ENCODE results near the gene GNGT2. TPM values are rescaled to one million over a fixed set of nuclear protein-coding genes. Genes with fewer than 3 reads are reported as not detected.

Gene GNGT2
- total RNA-seq, 1 experiment from 2014 or later = not detected

DNA sequence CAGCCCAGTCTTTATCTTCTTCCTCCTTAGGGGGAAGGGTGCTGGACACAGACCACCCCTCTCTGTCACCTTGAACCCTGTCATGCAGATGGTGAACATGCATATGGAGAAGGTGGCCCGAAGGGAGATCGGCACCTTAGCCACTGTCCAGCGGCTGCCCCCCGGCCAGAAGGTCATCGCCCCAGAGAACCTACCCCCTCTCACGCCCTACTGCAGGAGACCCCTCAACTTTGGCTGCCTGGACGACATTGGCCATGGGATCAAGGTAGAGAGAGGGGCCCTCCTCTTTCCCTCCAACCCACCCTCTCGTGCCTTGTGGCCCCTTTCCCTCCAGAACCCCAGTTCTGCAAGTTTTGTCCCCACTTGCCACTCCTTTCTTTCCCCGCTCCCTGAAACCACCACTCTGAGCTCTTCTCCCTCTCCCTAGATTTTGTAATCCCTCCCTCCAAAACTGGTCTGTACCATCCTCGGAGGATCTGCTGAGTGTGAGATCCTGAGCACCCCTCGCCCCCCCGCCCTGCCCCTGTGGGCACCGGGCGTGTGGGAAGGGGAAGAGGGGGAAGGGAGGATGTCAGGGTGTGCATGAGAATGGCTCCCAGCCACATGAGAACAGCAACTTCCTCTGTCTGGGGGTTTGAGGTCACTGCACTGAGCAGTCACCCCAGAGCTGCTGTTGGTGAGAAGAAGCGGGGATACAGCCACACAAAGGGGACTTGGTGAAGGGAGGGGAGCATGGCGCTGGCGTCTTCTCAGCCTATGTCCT lies 7.5 kb upstream of the GNGT2 start:
- DNase-seq (ENCODE audit: low read depth, low spot score) (no peak), ATAC-seq (no peak)
- intact Hi-C loops (cut with micrococcal nuclease; ENCODE audit: unreplicated experiment) = no loop called here
- BruUV-seq (replicated peaks) = no TSS peak
- H3K4me1 ChIP-seq (ENCODE audit: control insufficient read depth, insufficient read depth, low read length) = no peaks in the 10 kb centered on the region
- no peaks in the 10 kb centered on the region for H3K9me3 ChIP-seq (ENCODE audit: control insufficient read depth, insufficient read depth, low read depth, low read length)
- in situ Hi-C loops (cut with HindIII; ENCODE audit: low pct_unique_long_range_greater_than_20kb, low sequenced_read_pairs) = no loop called here
- CTCF ChIA-PET = interaction anchor here (0.5 kb wide), 1 partner anchor 124 kb away, joined by 9 read pairs; no protein-coding TSS in a partner anchor
- H3K36me3 ChIP-seq (ENCODE audit: control insufficient read depth, insufficient read depth, low read length) = no peaks in the 10 kb centered on the region
- no peak for TF ChIP-seq SIN3A (IDR thresholded peaks at IDR 0.05; ENCODE audit: borderline replicate concordance, insufficient read depth, low read depth, low read length)
- TF ChIP-seq, protein P1, sequence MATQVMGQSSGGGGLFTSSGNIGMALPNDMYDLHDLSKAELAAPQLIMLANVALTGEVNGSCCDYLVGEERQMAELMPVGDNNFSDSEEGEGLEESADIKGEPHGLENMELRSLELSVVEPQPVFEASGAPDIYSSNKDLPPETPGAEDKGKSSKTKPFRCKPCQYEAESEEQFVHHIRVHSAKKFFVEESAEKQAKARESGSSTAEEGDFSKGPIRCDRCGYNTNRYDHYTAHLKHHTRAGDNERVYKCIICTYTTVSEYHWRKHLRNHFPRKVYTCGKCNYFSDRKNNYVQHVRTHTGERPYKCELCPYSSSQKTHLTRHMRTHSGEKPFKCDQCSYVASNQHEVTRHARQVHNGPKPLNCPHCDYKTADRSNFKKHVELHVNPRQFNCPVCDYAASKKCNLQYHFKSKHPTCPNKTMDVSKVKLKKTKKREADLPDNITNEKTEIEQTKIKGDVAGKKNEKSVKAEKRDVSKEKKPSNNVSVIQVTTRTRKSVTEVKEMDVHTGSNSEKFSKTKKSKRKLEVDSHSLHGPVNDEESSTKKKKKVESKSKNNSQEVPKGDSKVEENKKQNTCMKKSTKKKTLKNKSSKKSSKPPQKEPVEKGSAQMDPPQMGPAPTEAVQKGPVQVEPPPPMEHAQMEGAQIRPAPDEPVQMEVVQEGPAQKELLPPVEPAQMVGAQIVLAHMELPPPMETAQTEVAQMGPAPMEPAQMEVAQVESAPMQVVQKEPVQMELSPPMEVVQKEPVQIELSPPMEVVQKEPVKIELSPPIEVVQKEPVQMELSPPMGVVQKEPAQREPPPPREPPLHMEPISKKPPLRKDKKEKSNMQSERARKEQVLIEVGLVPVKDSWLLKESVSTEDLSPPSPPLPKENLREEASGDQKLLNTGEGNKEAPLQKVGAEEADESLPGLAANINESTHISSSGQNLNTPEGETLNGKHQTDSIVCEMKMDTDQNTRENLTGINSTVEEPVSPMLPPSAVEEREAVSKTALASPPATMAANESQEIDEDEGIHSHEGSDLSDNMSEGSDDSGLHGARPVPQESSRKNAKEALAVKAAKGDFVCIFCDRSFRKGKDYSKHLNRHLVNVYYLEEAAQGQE (IDR thresholded peaks at IDR 0.05; ENCODE audit: insufficient read depth in 1 of 2, low read depth in 2 of 2, low read length in 1 of 2) = no peak
- TF ChIP-seq TCF7L2 (IDR thresholded peaks at IDR 0.05; ENCODE audit: low read depth, low read length) = no peak
- no peak for TF ChIP-seq POLR2AphosphoS5 (IDR thresholded peaks at IDR 0.05; ENCODE audit: low read depth, low read length)
- TF ChIP-seq, protein P2, sequence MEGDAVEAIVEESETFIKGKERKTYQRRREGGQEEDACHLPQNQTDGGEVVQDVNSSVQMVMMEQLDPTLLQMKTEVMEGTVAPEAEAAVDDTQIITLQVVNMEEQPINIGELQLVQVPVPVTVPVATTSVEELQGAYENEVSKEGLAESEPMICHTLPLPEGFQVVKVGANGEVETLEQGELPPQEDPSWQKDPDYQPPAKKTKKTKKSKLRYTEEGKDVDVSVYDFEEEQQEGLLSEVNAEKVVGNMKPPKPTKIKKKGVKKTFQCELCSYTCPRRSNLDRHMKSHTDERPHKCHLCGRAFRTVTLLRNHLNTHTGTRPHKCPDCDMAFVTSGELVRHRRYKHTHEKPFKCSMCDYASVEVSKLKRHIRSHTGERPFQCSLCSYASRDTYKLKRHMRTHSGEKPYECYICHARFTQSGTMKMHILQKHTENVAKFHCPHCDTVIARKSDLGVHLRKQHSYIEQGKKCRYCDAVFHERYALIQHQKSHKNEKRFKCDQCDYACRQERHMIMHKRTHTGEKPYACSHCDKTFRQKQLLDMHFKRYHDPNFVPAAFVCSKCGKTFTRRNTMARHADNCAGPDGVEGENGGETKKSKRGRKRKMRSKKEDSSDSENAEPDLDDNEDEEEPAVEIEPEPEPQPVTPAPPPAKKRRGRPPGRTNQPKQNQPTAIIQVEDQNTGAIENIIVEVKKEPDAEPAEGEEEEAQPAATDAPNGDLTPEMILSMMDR (IDR thresholded peaks at IDR 0.05) = no peak
- no peak overlapping the region for H3K27ac ChIP-seq (ENCODE audit: low read length)
- POLR2A ChIA-PET = interaction anchor here (0.6 kb wide), 1 partner anchor 206 kb away, joined by 6 read pairs; no protein-coding TSS in a partner anchor
- no peak overlapping the region for H3K4me3 ChIP-seq (ENCODE audit: low read depth in 2 of 2, low read length in 2 of 2)
- no peaks in the 10 kb centered on the region for H3K27me3 ChIP-seq (ENCODE audit: control insufficient read depth, insufficient read depth, low read length)

DNA sequence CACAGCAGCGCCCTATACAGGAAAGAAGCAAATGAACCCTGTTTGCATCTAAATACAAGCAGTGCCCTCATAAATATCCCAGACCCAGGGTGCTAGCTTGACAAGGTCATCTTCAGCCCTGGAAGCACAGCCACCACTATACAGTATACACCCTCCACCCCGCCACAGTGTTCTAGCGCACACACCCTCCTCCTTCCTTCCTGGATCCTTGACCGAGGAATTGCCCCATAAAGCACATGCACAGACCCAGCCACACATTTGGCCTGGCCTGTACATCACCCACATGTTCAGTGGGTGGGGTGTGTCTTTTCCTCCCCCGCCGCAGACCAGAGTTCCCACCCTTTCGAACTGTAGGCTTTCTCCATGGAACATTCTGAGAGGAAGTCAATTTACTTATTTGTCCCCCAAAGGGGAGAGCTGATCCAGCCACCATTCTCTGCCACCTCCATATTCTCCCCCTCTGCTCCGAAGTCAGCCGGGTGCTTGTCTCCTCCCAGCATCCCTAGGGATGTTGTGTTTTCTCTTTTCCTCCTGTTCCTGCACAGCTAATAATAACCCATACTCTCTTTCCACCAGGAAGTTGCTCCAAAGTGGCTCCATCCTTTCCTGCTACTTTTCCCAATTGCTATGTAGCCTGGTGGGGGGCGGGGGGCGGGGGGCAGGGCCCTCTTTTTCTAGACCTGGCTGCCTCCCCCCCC lies 6.7 kb upstream of the GNGT2 start:
- CTCF ChIA-PET = interaction anchor here (0.5 kb wide), 1 partner anchor 125 kb away, joined by 9 read pairs; no protein-coding TSS in a partner anchor
- POLR2A ChIA-PET = interaction anchor here (0.6 to 1.1 kb wide), 2 partner anchors 205 to 383 kb away, joined by 3 to 6 read pairs; no protein-coding TSS in a partner anchor
- Histone ChIP-seq H3K4me3 (ENCODE audit: low read depth in 2 of 2, low read length in 2 of 2) (no peak overlapping the region), H3K36me3 (ENCODE audit: control insufficient read depth, insufficient read depth, low read length) (no peaks in the 10 kb centered on the region), H3K4me1 (ENCODE audit: control insufficient read depth, insufficient read depth, low read length) (no peaks in the 10 kb centered on the region), H3K27ac (ENCODE audit: low read length) (no peak overlapping the region), H3K9me3 (ENCODE audit: control insufficient read depth, insufficient read depth, low read depth, low read length) (no peaks in the 10 kb centered on the region), H3K27me3 (ENCODE audit: control insufficient read depth, insufficient read depth, low read length) (no peaks in the 10 kb centered on the region)
- ATAC-seq = no peak
- no peak for TF ChIP-seq POLR2AphosphoS5 (IDR thresholded peaks at IDR 0.05; ENCODE audit: low read depth, low read length)
- TF ChIP-seq SIN3A (IDR thresholded peaks at IDR 0.05; ENCODE audit: borderline replicate concordance, insufficient read depth, low read depth, low read length) = no peak
- TF ChIP-seq, protein P1 (IDR thresholded peaks at IDR 0.05; ENCODE audit: insufficient read depth in 1 of 2, low read depth in 2 of 2, low read length in 1 of 2) = no peak
- TF ChIP-seq, protein P2 (IDR thresholded peaks at IDR 0.05) = no peak
- DNase-seq (ENCODE audit: low read depth, low spot score) = no peak
- no TSS peak for BruUV-seq (replicated peaks)
- intact Hi-C loops (cut with micrococcal nuclease; ENCODE audit: unreplicated experiment) (no loop called here), in situ Hi-C loops (cut with HindIII; ENCODE audit: low pct_unique_long_range_greater_than_20kb, low sequenced_read_pairs) (no loop called here)
